K562 (cell line): ENCODE results near the gene KCNK7. TPM values are rescaled to one million over a fixed set of nuclear protein-coding genes. Genes with fewer than 3 reads are reported as not detected.

Source experiments
- DACH1 ChIP-seq: fragments of 450-650 bp; IDR thresholded peaks from 2 replicates; pipeline ENCODE4 v1.6.1; 2018; ENCODE audit not compliant: partially characterized antibody
- ELK3 ChIP-seq: fragments of 450-650 bp; formaldehyde crosslinking; IDR thresholded peaks from 2 replicates; pipeline ENCODE4 v1.4.0; 2020; ENCODE audit warnings: mild to moderate bottlenecking
- FOXK1 ChIP-seq: sonication (generic); formaldehyde crosslinking; IDR thresholded peaks from 2 replicates; pipeline ENCODE4 v1.8.0; 2022; ENCODE audit warnings: missing genetic modification reagents, mild to moderate bottlenecking, borderline replicate concordance
- FOXM1 ChIP-seq, 2 experiments: fragments of 450-650 bp in 1 of 2; sonication (generic) in 1 of 2; formaldehyde crosslinking in 1 of 2; IDR thresholded peaks; 2 replicates each; pipeline versions ENCODE4 v1.6.1 to v1.9.0; 2017 to 2022; ENCODE audit warnings: low read depth in 2 of 2, mild to moderate bottlenecking in 2 of 2, missing genetic modification reagents in 1 of 2, moderate library complexity in 1 of 2
- GATA2 ChIP-seq: sonication (generic); formaldehyde crosslinking; IDR thresholded peaks from 2 replicates; pipeline ENCODE4 v1.4.0; 2020; ENCODE audit warnings: mild to moderate bottlenecking, missing genetic modification reagents
- HEY1 ChIP-seq: fragments of 250-450 bp; sonication (Bioruptor Pico); IDR thresholded peaks from 2 replicates; pipeline ENCODE4 v1.5.0; 2020; ENCODE audit warnings: mild to moderate bottlenecking, moderate library complexity, borderline replicate concordance
- HIVEP1 ChIP-seq: fragments of 250-450 bp; sonication (Bioruptor Pico); IDR thresholded peaks from 2 replicates; pipeline ENCODE4 v1.4.0; 2020; ENCODE audit warnings: mild to moderate bottlenecking
- MAZ ChIP-seq, 2 experiments: fragments of 450-650 bp in 1 of 2; sonication (generic) in 1 of 2; formaldehyde crosslinking; IDR thresholded peaks in 1 of 2; conservative IDR thresholded peaks in 1 of 2; 2 replicates each; pipeline versions ENCODE4 v1.4.0 to v1.5.0; 2020; ENCODE audit warnings: mild to moderate bottlenecking in 1 of 2, missing genetic modification reagents in 1 of 2
- MYBL2 ChIP-seq, 2 experiments: fragments of 450-650 bp in 1 of 2; sonication (generic) in 1 of 2; formaldehyde crosslinking in 1 of 2; IDR thresholded peaks; 2 replicates each; pipeline versions ENCODE4 v1.6.1 to v1.8.1; 2017 to 2022; ENCODE audit warnings: borderline replicate concordance in 1 of 2, inconsistent platforms in 1 of 2, low read depth in 1 of 2, mild to moderate bottlenecking in 1 of 2, missing genetic modification reagents in 1 of 2, moderate library complexity in 1 of 2
- PBX2 ChIP-seq, 2 experiments: IDR thresholded peaks in 1 of 2; conservative IDR thresholded peaks in 1 of 2; 2 replicates each; pipeline ENCODE4 v1.6.1; 2016; ENCODE audit warnings: low read depth in 2 of 2, mild to moderate bottlenecking in 1 of 2, missing compliant biosample characterization in 1 of 2, missing genetic modification characterization in 1 of 2, moderate library complexity in 1 of 2
- RFX7 ChIP-seq: fragments of 250-450 bp; sonication (Bioruptor Pico); IDR thresholded peaks from 2 replicates; pipeline ENCODE4 v1.5.1; 2021; ENCODE audit warnings: mild to moderate bottlenecking
- RUNX1 ChIP-seq: sonication (generic); IDR thresholded peaks from 2 replicates; pipeline ENCODE4 v1.6.1; 2016; ENCODE audit warnings: antibody characterized with exemption, low read depth
- SIN3A ChIP-seq, 2 experiments: fragments of 150-350 bp in 1 of 2; IDR thresholded peaks; 2 replicates each; pipeline ENCODE4 v1.6.1; 2011 to 2016; ENCODE audit warnings: borderline replicate concordance in 2 of 2, low read depth in 2 of 2, low read length in 2 of 2, mild to moderate bottlenecking in 2 of 2, moderate library complexity in 2 of 2; ENCODE audit not compliant: control insufficient read depth in 1 of 2
- SNIP1 ChIP-seq: fragments of 450-650 bp; IDR thresholded peaks from 2 replicates; pipeline ENCODE4 v1.7.1; 2017; ENCODE audit warnings: low read depth, mild to moderate bottlenecking
- ZFP1 ChIP-seq: fragments of 450-650 bp; formaldehyde crosslinking; IDR thresholded peaks from 2 replicates; pipeline ENCODE4 v1.4.0; 2020; ENCODE audit warnings: mild to moderate bottlenecking, mixed read lengths
- ZNF134 ChIP-seq: fragments of 250-450 bp; sonication (Bioruptor Pico); conservative IDR thresholded peaks from 2 replicates; pipeline ENCODE4 v1.4.0; 2020
- ZNF224 ChIP-seq: sonication (generic); formaldehyde crosslinking; IDR thresholded peaks from 2 replicates; pipeline ENCODE4 v1.8.0; 2022; ENCODE audit warnings: mild to moderate bottlenecking, missing genetic modification reagents
- ZNF232 ChIP-seq: sonication (generic); formaldehyde crosslinking; IDR thresholded peaks from 2 replicates; pipeline ENCODE4 v1.8.0; 2022; ENCODE audit warnings: mild to moderate bottlenecking, missing genetic modification reagents
- ZNF24 ChIP-seq: fragments of 450-650 bp; IDR thresholded peaks from 2 replicates; pipeline ENCODE4 v1.6.1; 2016
- ZNF253 ChIP-seq: fragments of 250-450 bp; sonication (Bioruptor Pico); conservative IDR thresholded peaks from 2 replicates; pipeline ENCODE4 v1.6.1; 2021; ENCODE audit warnings: mild to moderate bottlenecking
- ZNF586 ChIP-seq: fragments of 450-650 bp; formaldehyde crosslinking; conservative IDR thresholded peaks from 2 replicates; pipeline ENCODE4 v1.4.0; 2020; ENCODE audit warnings: mild to moderate bottlenecking, moderate library complexity
- ZNF780A ChIP-seq: fragments of 250-450 bp; sonication (Bioruptor Pico); IDR thresholded peaks from 2 replicates; pipeline ENCODE4 v1.5.0; 2021; ENCODE audit warnings: mild to moderate bottlenecking
- polyA plus RNA-seq, 8 experiments: library from polyadenylated mRNA; depleted of rRNA in 4 of 8; stranded (reverse) in 5 of 8; unstranded in 3 of 8; fragments of >200 nt; fragmentation: Nextera tagmentation in 2 of 8; fragmentation: Illumina TruSeq in 1 of 8; extraction: Ambion mirVana in 2 of 8; extraction: Trizol in 1 of 8; gene quantifications; 2 replicates each; pipeline versions ENCODE4 v1.2.1 to v1.2.3, GENCODE V29; 2011 to 2014; ENCODE audit warnings: inconsistent platforms in 1 of 8, missing spikeins in 1 of 8
- total RNA-seq, 7 experiments: library from RNA; depleted of rRNA in 6 of 7; stranded (reverse); fragments of >200 nt in 6 of 7; fragmentation: Illumina TruSeq in 2 of 7; extraction: Trizol in 2 of 7; gene quantifications; 2 replicates each; pipeline versions ENCODE4 v1.2.1 to v1.2.3, GENCODE V29; 2011 to 2021; ENCODE audit warnings: low replicate concordance in 1 of 7
- TF ChIP-seq, protein P1 (sequence below), 2 experiments: fragments of 250-450 bp in 1 of 2; fragments of 450-650 bp in 1 of 2; sonication (Bioruptor Pico) in 1 of 2; IDR thresholded peaks; 2 replicates each; pipeline versions ENCODE4 v1.6.1 to v1.8.0; 2016 to 2021; ENCODE audit warnings: mild to moderate bottlenecking in 2 of 2, moderate library complexity in 2 of 2, missing compliant biosample characterization in 1 of 2, missing genetic modification characterization in 1 of 2

Gene KCNK7
- total and polyA plus RNA-seq, 9 of the 15 experiments (the other 6 are each of a cell fraction or from before 2014, with no cell fraction given) = 0.07 to 0.40 TPM; not detected in 7

DNA sequence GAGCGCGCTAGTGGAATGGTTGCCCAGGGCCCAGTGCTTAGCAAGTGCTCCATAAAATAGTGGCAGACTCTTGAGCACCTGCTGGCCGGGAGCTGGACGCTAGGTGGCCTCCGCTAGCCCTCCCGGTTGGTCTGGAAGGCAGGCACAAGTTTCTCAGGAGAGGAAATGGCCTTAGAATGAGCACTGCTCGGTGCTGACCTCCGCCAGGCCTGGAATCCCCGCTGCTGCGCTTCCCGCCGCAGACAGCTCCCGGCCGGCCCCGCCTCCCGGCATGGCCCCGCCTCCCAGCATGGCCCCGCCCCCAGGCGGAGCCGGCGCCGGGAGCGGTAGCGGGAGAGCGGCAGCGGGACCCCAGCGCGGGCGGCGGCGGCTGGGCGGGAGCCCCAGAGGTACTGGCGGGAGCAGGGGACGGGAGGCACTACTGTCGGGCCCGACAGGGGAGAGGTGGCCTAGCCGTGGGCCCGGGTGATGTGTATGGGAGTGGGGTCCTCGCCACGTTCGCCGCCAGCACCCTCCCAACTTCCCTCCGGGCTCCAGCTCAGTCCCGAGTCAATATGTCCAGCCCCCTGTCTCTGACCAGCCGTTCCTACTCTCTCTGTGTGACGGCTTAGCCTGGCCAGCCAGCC lies 42.3 kb upstream of the KCNK7 start, which contains the start of gene SIPA1 (continued):
- TF ChIP-seq ZNF232 (CRISPR knock-in tag) = no peak
- no peak for TF ChIP-seq ZNF224 (CRISPR knock-in tag)
- peak; percentile 44 to 63; a peak in 3 of 4 replicates for TF ChIP-seq SIN3A (IDR thresholded peaks at IDR 0.05; ENCODE audit: borderline replicate concordance in 2 of 2, control insufficient read depth in 1 of 2, low read depth in 2 of 2, low read length in 2 of 2)
- TF ChIP-seq ZFP1 = no peak
- TF ChIP-seq, protein P1, sequence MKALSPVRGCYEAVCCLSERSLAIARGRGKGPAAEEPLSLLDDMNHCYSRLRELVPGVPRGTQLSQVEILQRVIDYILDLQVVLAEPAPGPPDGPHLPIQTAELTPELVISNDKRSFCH (CRISPR knock-in tag; IDR thresholded peaks at IDR 0.05) = no peak
- TF ChIP-seq, protein P1 (tag; IDR thresholded peaks at IDR 0.05) = 0 out of 2 replicates have a peak, but pooled peaks have one; percentile 12
- TF ChIP-seq MAZ (CRISPR knock-in tag; conservative IDR thresholded peaks at IDR 0.05 in 1 of 2, IDR thresholded peaks at IDR 0.05 in 1 of 2) = peak in 1 of 2 experiments; percentile 76; a peak in 1 of 4 replicates
- TF ChIP-seq HIVEP1 (CRISPR knock-in tag) = no peak
- no peak for TF ChIP-seq MYBL2 (IDR thresholded peaks at IDR 0.05; ENCODE audit: low read depth)
- TF ChIP-seq MYBL2 (CRISPR knock-in tag; IDR thresholded peaks at IDR 0.05; ENCODE audit: borderline replicate concordance) = no peak
- TF ChIP-seq ZNF253 (CRISPR knock-in tag) = no peak
- no peak for TF ChIP-seq DACH1
- no peak for TF ChIP-seq HEY1 (CRISPR knock-in tag)
- TF ChIP-seq ZNF134 = no peak
- no peak for TF ChIP-seq RUNX1
- no peak for TF ChIP-seq ELK3 (CRISPR knock-in tag)
- no peak for TF ChIP-seq ZNF586 (CRISPR knock-in tag)
- no peak for TF ChIP-seq PBX2 (CRISPR knock-in tag; IDR thresholded peaks at IDR 0.05; ENCODE audit: low read depth)
- no peak for TF ChIP-seq PBX2 (tag; conservative IDR thresholded peaks at IDR 0.05; ENCODE audit: low read depth)
- no peak for TF ChIP-seq FOXM1 (IDR thresholded peaks at IDR 0.05; ENCODE audit: low read depth)
- no peak for TF ChIP-seq FOXM1 (CRISPR knock-in tag; IDR thresholded peaks at IDR 0.05; ENCODE audit: low read depth)
- no peak for TF ChIP-seq FOXK1 (CRISPR knock-in tag)
- no peak for TF ChIP-seq GATA2 (CRISPR knock-in tag)
- TF ChIP-seq SNIP1 = no peak
- no peak for TF ChIP-seq ZNF24
- TF ChIP-seq ZNF780A (CRISPR knock-in tag) = 0 out of 2 replicates have a peak, but pooled peaks have one; percentile 37
- no peak for TF ChIP-seq RFX7 (CRISPR knock-in tag)
